Forelimb muscle (tissue), 1 donor: Measurements from ENCODE around the gene SLC24A4. TPM values are rescaled to one million over a fixed set of nuclear protein-coding genes. Genes with fewer than 3 reads are reported as not detected.
"Not testable (repeated sequence)": the region's sequence is repeated elsewhere in the genome, so short reads cannot be mapped to it uniquely, and the experiment has no call there.

ENCODE experiments used
- DNase-seq: peaks from one replicate; pipeline ENCODE4 v3.0.0-alpha.2; 2013; ENCODE audit warnings: low read depth
- polyA plus RNA-seq: library from polyadenylated mRNA; unstranded; fragments of 120-200 nt; gene quantifications from one replicate; pipeline ENCODE4 v1.2.1, GENCODE V29; 2013; ENCODE audit not compliant: insufficient read length

SLC24A4 gene
- polyA plus RNA-seq, 1 donor, result 2.1 TPM

- DNase-seq, result no peak
These were observed 197.4 kb downstream of the SLC24A4 start for GRCh38 chr14:92520102-92521057.

GRCh38 chr14:92521058-92521415 lies 198.1 kb downstream of the SLC24A4 start:
- no peak for DNase-seq

- DNase-seq, result no peak
These were observed 200.8 kb downstream of the SLC24A4 start for GRCh38 chr14:92523752-92524151.

GRCh38 chr14:92524602-92525185 lies 201.7 kb downstream of the SLC24A4 start:
- DNase-seq, result no peak

GRCh38 chr14:92525322-92526095 lies 202.5 kb downstream of the SLC24A4 start:
- no peak for DNase-seq

- DNase-seq, result no peak
These were observed 204.8 kb downstream of the SLC24A4 start for GRCh38 chr14:92527721-92528120.

- DNase-seq, result no peak
These were observed 205.6 kb downstream of the SLC24A4 start for GRCh38 chr14:92528486-92529100.

- no peak for DNase-seq
These were observed 206.9 kb downstream of the SLC24A4 start for GRCh38 chr14:92529903-92530302.

- no peak for DNase-seq
These were observed 208.3 kb downstream of the SLC24A4 start for GRCh38 chr14:92531106-92531873.

GRCh38 chr14:92532490-92533163 lies 209.7 kb downstream of the SLC24A4 start:
- no peak for DNase-seq

- no peak for DNase-seq
These were observed 212.1 kb downstream of the SLC24A4 start for GRCh38 chr14:92534932-92535643.

- DNase-seq, result not testable (repeated sequence)
These were observed 213.3 kb downstream of the SLC24A4 start for GRCh38 chr14:92536231-92536630.

GRCh38 chr14:92538412-92538985 lies 215.5 kb downstream of the SLC24A4 start:
- no peak for DNase-seq

- DNase-seq, result no peak
These were observed 216.5 kb downstream of the SLC24A4 start for GRCh38 chr14:92539419-92539818.

- DNase-seq, result no peak
These were observed 216.9 kb downstream of the SLC24A4 start for GRCh38 chr14:92539875-92540274.

- DNase-seq, result peak; percentile 94
These were observed 217.6 kb downstream of the SLC24A4 start for GRCh38 chr14:92540472-92541048.

- no peak for DNase-seq
These were observed 220.0 kb downstream of the SLC24A4 start for GRCh38 chr14:92542766-92543554.

GRCh38 chr14:92544051-92544720 lies 221.2 kb downstream of the SLC24A4 start:
- no peak for DNase-seq
